BJ (cell line): Measurements from ENCODE around the gene NXPE4. TPM values are rescaled to one million over a fixed set of nuclear protein-coding genes. Genes with fewer than 3 reads are reported as not detected.
"Not testable (repeated sequence)": the region's sequence is repeated elsewhere in the genome, so short reads cannot be mapped to it uniquely, and the experiment has no call there.

ENCODE experiments used
- CTCF ChIA-PET: fragments of 350-600 bp; formaldehyde crosslinking; extraction: SDS; loops from one replicate; lab custom pipeline; 2021; ENCODE audit warnings: antibody characterized with exemption, inconsistent platforms; lab: Yijun Ruan, JAX
- POLR2A ChIA-PET: fragments of 300-600 bp; sonication (Branson Sonifier 250); formaldehyde crosslinking; extraction: SDS; loops from one replicate; lab custom pipeline; 2021; ENCODE audit warnings: antibody characterized with exemption; lab: Charles Lee
- DNase-seq: peaks from one replicate; pipeline ENCODE4 v3.0.0-alpha.2; 2011; ENCODE audit warnings: low read depth
- H3K27me3 ChIP-seq: 2 replicates; pipeline ENCODE4 v1.6.0; 2011; ENCODE audit warnings: low read length; ENCODE audit not compliant: control insufficient read depth, insufficient read depth
- H3K36me3 ChIP-seq: 2 replicates; pipeline ENCODE4 v1.5.1; 2011; ENCODE audit warnings: low read length; ENCODE audit not compliant: control insufficient read depth, insufficient read depth
- H3K4me3 ChIP-seq: 2 replicates; pipeline ENCODE4 v1.5.1; 2011; ENCODE audit warnings: low read depth, mild to moderate bottlenecking, control low read depth, low read length
- polyA plus RNA-seq: library from polyadenylated mRNA; depleted of rRNA; stranded (reverse); fragments of >200 nt; gene quantifications from 2 replicates; pipeline ENCODE4 v1.2.3, GENCODE V29; 2011
- TF ChIP-seq, protein P1 (sequence below): IDR thresholded peaks from 2 replicates; pipeline ENCODE4 v1.5.1; 2011; ENCODE audit warnings: low read depth, mild to moderate bottlenecking, control low read depth, inconsistent platforms, low read length, moderate library complexity; ENCODE audit not compliant: insufficient read depth

NXPE4 gene
- polyA plus RNA-seq, 1 experiment = not detected

DNA sequence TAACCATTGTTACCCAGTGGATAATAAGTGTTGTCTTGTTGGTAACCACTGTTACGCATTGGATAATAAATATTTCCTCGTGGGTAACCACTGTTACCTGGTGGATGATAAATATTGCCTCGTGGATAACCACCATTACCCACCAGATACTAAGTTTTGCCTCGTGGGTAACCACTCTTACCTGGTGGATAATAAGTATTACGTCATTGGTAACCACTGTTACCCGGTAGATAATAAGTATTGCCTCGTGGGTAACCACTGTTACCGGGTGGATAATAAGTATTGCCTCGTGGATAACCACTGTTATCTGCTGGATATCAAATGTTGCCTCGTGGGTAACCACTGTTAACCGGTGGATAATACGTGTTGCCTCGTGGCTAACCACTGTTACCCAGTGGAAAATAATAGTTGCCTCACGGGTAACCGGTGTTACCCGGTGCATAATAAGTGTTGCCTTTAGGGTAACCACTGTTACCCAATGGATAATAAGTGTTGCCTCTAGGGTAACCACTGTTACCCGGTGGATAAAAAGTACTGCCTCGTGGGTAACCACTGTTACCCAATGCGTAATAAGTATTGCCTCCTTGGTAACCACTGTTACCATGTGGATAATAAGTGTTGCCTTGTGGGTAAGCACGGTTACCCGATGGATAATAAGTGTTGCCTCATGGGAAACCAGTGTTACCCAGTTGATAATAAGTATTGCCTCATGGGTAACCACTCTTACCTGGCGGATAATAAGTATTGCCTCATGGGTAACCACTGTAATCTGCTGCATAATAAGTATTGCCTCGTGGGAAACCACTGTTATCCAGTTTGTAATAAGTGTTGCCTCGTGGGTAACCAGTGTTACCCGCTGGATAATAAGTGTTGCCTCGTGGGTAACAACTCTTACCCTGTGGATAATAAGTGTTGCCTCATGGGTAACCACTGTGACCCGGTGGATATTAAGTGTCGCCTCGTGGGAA is 21.9 kb upstream of the NXPE4 start:
- TF ChIP-seq, protein P1, sequence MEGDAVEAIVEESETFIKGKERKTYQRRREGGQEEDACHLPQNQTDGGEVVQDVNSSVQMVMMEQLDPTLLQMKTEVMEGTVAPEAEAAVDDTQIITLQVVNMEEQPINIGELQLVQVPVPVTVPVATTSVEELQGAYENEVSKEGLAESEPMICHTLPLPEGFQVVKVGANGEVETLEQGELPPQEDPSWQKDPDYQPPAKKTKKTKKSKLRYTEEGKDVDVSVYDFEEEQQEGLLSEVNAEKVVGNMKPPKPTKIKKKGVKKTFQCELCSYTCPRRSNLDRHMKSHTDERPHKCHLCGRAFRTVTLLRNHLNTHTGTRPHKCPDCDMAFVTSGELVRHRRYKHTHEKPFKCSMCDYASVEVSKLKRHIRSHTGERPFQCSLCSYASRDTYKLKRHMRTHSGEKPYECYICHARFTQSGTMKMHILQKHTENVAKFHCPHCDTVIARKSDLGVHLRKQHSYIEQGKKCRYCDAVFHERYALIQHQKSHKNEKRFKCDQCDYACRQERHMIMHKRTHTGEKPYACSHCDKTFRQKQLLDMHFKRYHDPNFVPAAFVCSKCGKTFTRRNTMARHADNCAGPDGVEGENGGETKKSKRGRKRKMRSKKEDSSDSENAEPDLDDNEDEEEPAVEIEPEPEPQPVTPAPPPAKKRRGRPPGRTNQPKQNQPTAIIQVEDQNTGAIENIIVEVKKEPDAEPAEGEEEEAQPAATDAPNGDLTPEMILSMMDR = no peak
- ChIA-PET CTCF (no interaction called here), POLR2A (no interaction called here)
- H3K27me3 ChIP-seq = no peaks in the 10 kb centered on the region
- H3K4me3 ChIP-seq = no peak overlapping the region
- no peaks in the 10 kb centered on the region for H3K36me3 ChIP-seq
- DNase-seq = no peak

DNA sequence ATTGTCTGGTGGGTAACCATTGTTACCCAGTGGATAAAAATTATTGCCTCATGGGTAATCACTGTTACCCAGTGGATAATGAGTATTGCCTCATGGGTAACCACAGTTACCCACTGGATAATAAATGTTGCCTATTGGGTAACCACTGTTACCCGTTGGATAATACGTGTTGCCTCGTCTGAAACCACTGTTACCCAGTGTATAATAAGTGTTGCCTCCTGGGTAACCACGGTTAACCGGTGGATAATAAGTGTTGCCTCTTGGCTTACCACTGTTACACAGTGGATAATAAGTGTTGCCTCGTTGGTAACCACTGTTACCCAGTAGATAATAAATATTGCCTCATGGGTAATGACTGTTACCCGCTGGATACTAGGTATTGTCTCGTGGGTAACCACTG is 20.9 kb upstream of the NXPE4 start:
- POLR2A ChIA-PET = no interaction called here
- TF ChIP-seq, protein P1 = no peak
- Histone ChIP-seq H3K36me3 (no peaks in the 10 kb centered on the region), H3K27me3 (no peaks in the 10 kb centered on the region), H3K4me3 (no peak overlapping the region)
- DNase-seq = no peak
- CTCF ChIA-PET = no interaction called here

DNA sequence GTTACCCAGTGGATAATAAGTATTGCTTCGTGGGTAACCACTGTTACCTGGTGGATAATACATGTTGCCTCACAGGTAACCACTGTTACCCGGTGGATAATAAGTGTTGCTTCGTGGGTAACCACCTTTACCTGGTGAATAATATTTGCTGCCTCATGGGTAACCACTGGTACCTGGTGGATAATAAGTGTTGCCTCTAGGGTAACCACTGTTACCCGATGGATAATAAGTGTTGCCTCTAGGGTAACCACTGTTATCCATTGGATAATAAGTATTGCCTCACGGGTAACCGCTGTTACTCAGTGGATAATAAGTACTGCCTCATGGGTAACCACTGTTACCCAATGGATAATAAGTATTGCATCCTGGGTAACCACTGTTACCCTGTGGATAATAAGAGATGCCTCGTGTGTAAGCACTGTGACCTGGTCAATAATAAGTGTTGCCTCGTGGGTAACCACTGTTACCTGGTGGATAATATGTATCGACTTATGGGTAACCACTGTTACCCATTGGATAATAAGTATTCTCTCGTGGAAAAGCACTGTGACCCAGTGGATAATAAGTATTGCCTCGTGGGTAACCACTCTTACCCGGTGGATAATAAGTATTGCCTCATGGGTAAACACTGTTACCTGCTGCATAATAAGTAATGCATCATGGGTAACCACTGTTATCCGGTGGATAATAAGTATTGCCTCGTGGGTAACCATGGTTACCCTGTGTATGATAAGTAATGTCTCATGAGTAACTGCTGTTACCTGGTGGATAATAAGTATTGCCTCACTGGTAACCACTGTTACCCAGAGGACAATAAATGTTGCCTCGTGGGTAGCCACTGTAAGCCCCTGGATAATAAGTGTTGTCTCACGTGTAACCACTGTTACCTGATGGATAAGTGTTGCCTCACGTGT is 20.1 kb upstream of the NXPE4 start:
- no peak for DNase-seq
- POLR2A ChIA-PET = no interaction called here
- TF ChIP-seq, protein P1 = no peak
- no peaks in the 10 kb centered on the region for H3K27me3 ChIP-seq
- no peaks in the 10 kb centered on the region for H3K36me3 ChIP-seq
- no peak overlapping the region for H3K4me3 ChIP-seq
- CTCF ChIA-PET = no interaction called here

- CTCF ChIA-PET = no interaction called here
- Histone ChIP-seq H3K36me3 (no peaks in the 10 kb centered on the region), H3K27me3 (no peaks in the 10 kb centered on the region), H3K4me3 (no peak overlapping the region)
- POLR2A ChIA-PET = no interaction called here
- no peak for DNase-seq
- TF ChIP-seq, protein P1 = no peak
These were observed 18.6 kb upstream of the NXPE4 start for GRCh38 chr11:114614127-114614720.

- DNase-seq, POLR2A ChIA-PET, H3K4me3 ChIP-seq, H3K36me3 ChIP-seq, H3K27me3 ChIP-seq, CTCF ChIA-PET: not testable (repeated sequence)
These were observed 17.5 kb upstream of the NXPE4 start for GRCh38 chr11:114613094-114613493.
